ENCODE data around the gene ATP1A4.
A peak's percentile ranks its signal among the peaks of the same experiment; 100 is the strongest.
"Not testable (repeated sequence)": the region's sequence is repeated elsewhere in the genome, so short reads cannot be mapped to it uniquely, and the experiment has no call there.

Gene ATP1A4

DNA sequence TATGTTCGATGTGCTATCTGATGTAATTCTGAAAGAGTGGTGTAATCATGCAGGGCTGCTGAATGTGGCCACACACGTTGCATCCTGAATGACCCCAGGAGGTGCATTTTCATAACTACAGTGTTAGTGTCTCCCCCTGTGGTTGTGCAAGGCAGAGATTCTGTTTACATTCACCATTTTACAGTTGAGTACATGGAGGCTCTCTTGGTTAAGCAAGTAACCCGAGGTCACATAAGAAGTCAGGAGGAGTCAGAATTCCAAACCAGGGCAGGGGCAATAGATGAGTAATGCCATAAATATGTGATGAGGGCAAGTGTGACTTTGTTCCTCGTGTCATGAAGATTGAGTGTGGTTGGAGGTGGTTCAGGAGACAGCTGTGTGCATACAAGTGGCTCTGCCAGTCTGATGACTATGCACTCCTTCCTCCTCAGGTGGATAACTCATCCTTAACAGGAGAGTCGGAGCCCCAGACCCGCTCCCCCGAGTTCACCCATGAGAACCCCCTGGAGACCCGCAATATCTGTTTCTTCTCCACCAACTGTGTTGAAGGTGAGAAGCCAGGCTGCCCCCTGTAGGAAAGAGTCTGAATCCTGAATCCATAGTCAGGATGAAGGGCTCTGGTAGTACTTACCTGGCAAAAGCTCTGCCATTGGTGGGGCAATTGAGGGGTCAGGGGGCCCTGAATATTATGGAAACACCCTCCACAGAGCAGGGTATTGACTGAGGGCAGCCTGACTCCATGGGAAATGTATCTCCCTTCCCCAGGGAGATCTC, 26.5 kb upstream of the ATP1A4 start:
- no peak for DNase-seq

GRCh38 chr1:160125746-160126145, 25.7 kb upstream of the ATP1A4 start:
- no peak for DNase-seq

DNA sequence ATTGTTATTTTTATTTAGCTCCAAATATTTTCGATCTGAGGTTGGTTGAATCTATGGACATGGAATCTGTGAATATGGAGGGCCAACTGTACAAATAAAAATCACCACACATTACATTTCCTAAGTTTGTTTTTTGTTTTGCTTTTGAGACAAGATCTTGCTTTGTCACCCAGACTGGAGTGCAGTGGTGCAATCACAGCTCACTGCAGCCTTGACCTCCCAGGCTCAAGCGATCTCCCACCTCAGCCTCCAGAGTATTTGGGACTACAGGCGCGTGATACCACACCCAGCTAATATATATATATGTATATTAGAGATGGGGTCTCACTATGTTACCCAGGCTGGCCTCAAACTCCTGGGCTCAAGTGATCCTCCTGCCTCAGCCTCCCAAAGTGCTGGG, 25.1 kb upstream of the ATP1A4 start:
- not testable (repeated sequence) for DNase-seq

DNA sequence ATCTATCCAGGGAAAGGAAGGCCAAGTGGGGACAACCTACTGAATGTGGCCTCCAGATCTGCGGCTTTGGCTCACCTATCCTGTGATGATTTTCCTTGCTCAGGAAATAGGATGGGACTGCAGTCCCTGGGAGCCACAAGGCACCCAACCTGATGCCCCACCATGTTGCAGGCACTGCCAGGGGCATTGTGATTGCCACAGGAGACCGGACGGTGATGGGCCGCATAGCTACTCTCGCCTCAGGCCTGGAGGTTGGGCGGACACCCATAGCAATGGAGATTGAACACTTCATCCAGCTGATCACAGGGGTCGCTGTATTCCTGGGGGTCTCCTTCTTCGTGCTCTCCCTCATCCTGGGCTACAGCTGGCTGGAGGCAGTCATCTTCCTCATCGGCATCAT, 24.0 kb upstream of the ATP1A4 start:
- DNase-seq: no peak

DNA sequence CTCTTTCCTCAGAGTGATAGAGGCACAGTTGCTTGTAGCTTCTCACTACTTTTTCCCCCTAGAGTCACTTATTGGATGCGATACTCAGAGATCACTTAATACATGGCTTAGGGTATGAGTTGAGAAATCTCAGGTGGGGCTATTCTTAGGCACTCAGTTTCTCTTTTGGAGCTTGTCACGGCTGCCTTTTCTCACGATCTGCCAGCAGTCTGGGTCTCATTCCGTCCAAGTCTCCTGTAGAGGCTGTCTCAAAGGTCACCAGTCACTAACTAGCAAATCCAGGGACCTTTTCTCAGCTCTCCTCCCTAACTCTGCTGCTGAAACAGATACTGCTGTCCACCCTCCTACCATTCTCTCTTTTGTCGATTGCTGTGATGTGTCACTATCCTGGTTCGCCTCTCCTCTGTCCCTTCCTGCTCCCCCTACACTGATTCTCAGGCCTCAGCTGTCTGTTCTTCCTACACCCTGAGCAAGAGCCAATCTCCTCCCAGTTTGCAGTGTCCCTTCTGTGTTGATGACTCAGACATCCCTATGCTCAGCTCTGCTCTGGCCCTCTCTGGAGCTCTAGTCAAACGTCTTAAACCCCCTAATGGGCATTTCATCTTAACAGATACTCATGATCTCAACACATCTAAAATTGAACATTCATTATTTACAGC, 23.4 kb upstream of the ATP1A4 start:
- no peak for DNase-seq

- no peak for DNase-seq
Measured at GRCh38 chr1:160128636-160129035, 22.8 kb upstream of the ATP1A4 start.

DNA sequence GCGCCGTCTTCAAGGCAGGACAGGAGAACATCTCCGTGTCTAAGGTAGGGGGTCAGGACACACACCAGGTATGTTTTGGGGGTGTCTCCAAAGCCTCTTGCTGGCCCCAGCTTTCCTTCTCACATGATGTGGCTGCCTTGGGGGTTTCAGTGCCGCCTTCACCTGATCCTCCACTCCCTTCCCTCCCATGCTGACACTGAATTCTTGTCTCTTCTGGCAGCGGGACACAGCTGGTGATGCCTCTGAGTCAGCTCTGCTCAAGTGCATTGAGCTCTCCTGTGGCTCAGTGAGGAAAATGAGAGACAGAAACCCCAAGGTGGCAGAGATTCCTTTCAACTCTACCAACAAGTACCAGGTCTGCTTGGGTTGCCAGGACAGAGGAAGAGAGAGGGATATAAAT, 22.4 kb upstream of the ATP1A4 start:
- DNase-seq: no peak

DNA sequence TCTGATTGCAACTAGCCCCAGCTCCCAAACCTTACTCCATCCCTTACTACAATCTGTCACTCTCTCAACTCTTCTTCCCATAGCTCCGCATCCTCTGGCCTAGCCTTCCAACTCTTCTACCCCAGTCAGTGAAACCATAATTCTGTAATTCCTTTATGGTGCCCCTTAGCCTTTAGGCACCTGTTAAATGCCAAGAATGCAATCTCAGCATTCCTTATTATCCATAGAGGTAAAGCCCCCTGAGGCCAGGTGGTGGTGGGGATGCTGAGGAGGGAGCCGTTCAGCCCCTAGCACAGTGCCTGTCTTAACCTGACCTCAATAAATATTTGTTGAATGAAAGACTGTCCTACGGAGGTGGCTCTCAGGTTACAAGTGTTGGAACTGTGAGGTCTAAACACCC, 21.8 kb upstream of the ATP1A4 start:
- no peak for DNase-seq

DNA sequence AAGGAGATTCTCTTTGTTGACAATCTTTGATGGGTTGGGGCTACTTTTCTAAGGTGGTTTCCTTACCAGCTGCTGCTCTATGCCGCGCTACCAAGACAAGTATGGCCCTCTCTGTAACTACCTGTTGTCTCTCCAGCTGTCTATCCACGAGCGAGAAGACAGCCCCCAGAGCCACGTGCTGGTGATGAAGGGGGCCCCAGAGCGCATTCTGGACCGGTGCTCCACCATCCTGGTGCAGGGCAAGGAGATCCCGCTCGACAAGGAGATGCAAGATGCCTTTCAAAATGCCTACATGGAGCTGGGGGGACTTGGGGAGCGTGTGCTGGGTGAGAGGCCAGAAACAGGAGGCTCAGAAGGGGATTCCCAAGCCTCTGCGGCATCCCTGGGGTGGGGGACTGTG, 21.4 kb upstream of the ATP1A4 start:
- no peak for DNase-seq

GRCh38 chr1:160130486-160130885, 20.9 kb upstream of the ATP1A4 start:
- no peak for DNase-seq

DNA sequence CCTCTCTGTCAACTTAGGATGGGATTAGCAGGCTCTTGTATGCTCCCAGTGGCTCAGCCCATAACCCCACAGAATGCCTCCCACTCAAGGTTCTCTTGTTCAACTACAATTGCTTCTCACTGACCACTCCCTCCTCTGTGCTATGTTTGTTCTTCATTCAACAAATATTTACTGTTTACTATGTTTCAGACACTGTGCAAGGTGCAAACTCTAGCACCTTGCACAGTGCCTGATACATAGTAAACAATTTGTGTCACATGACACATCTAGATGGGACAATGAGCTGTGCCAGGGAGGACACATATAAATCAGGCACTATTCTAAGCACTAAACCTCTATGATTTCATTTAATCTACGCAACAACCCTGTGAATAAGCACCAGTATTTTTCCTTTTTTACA, 20.5 kb upstream of the ATP1A4 start:
- no peak for DNase-seq

DNA sequence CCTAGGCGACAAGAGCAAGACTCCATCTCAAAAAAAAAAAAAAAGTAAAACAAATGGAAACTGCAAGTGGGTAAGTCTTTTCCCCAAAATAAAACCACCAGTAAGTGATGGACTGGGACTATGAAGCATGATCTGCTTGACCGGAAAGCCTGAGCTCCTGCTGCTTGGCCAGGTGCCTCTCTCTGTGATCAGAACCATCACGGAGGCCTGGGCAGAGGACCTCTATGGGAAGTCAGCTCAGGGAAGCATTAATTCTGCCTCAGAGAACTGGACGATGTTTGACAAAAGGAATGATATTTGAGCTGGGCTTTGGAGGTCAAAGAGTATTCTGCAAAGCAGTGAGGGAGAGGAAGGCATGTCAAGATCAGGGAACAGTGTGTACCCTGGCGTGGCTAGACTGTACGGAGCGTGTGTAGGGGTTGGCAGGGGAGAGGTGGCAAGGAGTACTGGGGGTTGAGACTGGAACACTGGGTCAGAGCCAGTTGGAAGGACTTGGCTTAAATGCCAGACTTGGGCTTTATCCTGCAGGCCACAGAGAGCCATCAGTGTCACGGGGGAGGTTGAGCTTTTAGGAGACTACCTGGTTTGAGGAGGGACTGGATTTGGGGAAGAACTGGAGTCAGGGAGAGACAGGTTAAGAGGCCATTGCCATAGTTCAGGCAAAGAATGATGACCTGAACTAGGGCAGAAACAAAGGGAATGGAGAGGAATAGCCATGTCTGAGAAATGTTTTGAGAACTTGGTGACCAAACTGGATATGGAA, 19.4 kb upstream of the ATP1A4 start:
- DNase-seq: peak in 1 of 2 experiments; percentile 38

GRCh38 chr1:160133990-160134770, 17.2 kb upstream of the ATP1A4 start:
- no peak for DNase-seq

GRCh38 chr1:160134791-160135572, 16.4 kb upstream of the ATP1A4 start:
- no peak for DNase-seq

DNA sequence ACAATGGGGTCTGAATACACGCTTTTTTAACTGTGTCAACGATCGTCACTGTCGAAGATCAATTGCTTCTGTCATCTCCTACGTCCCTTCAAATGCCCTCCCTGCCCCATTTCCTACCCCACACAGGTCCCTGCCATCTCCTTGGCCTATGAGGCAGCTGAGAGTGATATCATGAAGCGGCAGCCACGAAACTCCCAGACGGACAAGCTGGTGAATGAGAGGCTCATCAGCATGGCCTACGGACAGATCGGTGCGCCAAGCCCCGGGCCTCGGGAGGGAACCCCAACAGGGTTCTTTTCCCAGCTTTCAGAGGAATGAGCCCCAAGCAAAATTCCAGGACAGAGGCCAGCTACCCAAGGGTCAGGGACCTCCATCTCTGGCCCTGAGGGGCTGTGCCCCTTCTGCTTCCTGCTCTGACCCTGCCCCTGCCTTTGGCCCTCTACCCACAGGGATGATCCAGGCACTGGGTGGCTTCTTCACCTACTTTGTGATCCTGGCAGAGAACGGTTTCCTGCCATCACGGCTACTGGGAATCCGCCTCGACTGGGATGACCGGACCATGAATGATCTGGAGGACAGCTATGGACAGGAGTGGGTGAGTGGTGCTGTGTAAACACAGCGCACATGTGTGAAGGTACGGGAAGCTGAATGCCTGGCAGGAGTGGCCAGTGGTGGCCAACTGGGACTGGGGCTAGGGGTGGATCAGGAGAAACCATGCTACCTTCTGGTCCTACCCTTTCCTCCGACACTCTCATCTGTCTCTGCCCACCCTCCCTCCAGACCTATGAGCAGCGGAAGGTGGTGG, 15.1 kb upstream of the ATP1A4 start:
- no peak for DNase-seq

DNA sequence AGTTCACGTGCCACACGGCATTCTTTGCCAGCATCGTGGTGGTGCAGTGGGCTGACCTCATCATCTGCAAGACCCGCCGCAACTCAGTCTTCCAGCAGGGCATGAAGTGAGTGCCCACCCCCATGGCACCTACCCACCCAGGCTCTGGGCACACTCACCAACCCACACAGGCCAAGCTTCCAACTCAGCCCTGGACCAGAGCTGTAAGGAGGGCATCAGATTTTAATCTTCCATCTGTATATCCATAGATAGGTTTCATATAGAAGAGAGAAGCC, 14.5 kb upstream of the ATP1A4 start:
- DNase-seq: no peak

DNA sequence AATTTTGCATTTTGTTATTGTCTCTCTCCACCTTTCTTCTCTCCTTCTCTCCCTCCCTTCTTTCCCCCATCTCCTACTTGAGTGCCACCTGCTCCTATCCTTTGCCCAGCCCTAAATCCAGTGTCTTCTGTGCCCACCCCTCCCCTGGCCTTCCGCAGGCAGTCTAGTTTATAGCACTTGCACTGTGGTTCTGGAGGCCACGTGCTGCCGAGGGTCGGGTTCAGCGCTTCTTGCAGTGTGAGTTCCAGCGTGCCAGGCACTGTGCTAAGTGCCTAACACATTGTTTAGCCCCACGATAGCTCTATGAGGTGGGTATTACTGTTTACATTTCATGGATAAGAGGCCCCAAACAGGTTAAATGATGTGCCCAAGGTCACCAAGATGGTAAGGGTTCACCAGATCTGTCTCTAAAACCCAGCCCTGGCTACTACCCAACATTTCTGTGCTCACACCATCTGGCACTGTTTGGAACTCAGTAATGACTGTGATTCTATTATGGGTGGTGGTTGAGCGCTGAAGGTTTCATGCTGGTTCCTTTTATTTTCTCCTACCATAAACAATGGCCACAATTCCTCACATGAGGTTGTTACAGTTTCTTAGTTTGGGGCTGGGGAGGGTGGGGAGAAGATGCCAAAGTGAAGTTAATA, 14.1 kb upstream of the ATP1A4 start:
- DNase-seq: peak in 1 of 2 experiments; percentile 43

GRCh38 chr1:160139840-160140239, 11.6 kb upstream of the ATP1A4 start:
- no peak for DNase-seq

DNA sequence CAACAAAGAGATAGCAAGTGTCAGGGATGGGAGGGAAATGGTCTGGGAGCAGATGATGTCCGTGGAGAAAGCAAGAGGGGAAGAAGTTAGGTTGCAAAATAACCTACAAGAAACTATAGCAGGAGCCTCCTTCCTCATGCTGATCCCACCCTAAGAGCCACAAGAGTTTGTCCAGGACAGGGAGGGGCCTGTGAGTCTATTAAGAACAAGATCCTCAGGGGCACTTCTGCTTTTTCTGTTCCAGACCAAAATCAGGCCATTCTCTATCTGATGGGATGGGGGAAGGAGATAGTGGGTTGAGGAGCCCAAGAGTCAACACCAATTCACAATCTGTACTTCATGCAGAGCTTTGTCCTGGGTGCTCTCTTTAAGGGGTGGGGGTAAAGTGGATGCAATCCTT, 7.7 kb upstream of the ATP1A4 start:
- no peak for DNase-seq

DNA sequence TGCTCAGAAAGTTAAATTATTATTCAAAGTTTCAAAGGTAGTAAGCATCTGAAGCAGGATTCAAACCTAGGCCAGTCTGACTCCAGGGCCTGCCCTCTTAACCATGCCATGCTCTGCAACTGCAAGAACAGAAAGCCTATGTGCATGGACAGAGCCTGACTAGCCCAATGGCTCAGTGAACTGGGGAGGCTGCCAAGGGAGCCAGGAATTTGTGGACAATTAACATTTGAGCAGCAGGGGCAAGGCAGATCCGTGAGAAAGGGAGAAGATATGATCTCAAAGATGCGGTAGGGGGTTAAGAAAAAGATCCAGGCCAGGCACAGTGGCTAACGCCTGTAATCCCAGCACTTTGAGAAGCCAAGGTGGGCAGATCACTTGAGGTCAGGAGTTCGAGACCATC, 6.5 kb upstream of the ATP1A4 start:
- no peak for DNase-seq

- no peak for DNase-seq
Measured at GRCh38 chr1:160146107-160146506, 5.3 kb upstream of the ATP1A4 start.
